Measurements from ENCODE around the gene GALC. TPM values are rescaled to one million over a fixed set of nuclear protein-coding genes. Genes with fewer than 3 reads are reported as not detected.

The GALC gene
- polyA plus RNA-seq, 2 donors = 2.6 to 2.8 TPM

DNA sequence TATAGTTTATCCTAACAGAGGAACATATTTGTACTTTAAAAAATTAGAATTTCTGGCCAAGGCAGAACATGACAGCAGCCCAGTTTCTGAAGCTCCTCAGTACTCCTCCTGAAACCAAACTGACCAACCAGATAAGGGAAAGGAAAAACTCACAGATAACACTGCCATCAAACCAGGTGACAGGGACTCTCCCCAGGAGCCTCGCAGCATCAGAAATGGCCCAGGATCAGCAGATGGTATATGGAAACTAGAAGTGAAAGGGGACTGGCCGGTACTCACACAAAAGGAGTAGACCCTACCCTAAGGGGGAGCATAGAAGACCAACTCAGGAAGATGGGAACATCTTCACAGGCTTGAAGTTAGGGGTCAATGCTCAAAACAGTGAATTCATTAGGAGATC lies 22.0 kb downstream of the GALC start:
- no peaks in the 10 kb centered on the region for H3K36me3 ChIP-seq (ENCODE audit: control insufficient read depth in 2 of 2, insufficient read depth in 2 of 2, low read length in 1 of 2)

GRCh38 chr14:87967496-87967895 lies 25.5 kb downstream of the GALC start:
- Histone ChIP-seq H3K9me3 (ENCODE audit: control insufficient read depth in 2 of 2, insufficient read depth in 1 of 2, low read depth in 1 of 2, low read length in 1 of 2) (no peaks in the 10 kb centered on the region), H3K27me3 (ENCODE audit: control insufficient read depth in 1 of 2, insufficient read depth in 2 of 2, low read length in 2 of 2) (no peaks in the 10 kb centered on the region), H3K36me3 (ENCODE audit: control insufficient read depth in 2 of 2, insufficient read depth in 2 of 2, low read length in 1 of 2) (no peaks in the 10 kb centered on the region)

More for the DNA sequence above, 22.0 kb downstream of the GALC start:
- Histone ChIP-seq H3K9me3 (ENCODE audit: control insufficient read depth in 2 of 2, insufficient read depth in 1 of 2, low read depth in 1 of 2, low read length in 1 of 2) (no peaks in the 10 kb centered on the region), H3K4me1 (ENCODE audit: control insufficient read depth in 2 of 2, insufficient read depth in 2 of 2, low read length in 1 of 2) (no peaks in the 10 kb centered on the region), H3K27me3 (ENCODE audit: control insufficient read depth in 1 of 2, insufficient read depth in 2 of 2, low read length in 2 of 2) (no peaks in the 10 kb centered on the region), H3K4me3 (ENCODE audit: low read depth in 1 of 2, low read length in 2 of 2) (no peak overlapping the region), H3K27ac (ENCODE audit: low read depth in 2 of 2, low read length in 1 of 2) (no peak overlapping the region)
- WGBS, 2 donors = 93 to 96% methylated on average over 2 of the region's 2 CpGs

GRCh38 chr14:87966816-87967215 lies 26.2 kb downstream of the GALC start:
- 75 to 88% methylated on average over 3 of the region's 3 CpGs for WGBS, 2 donors
- H3K4me1 ChIP-seq (ENCODE audit: control insufficient read depth in 2 of 2, insufficient read depth in 2 of 2, low read length in 1 of 2) = no peaks in the 10 kb centered on the region
- no peaks in the 10 kb centered on the region for H3K36me3 ChIP-seq (ENCODE audit: control insufficient read depth in 2 of 2, insufficient read depth in 2 of 2, low read length in 1 of 2)

More at GRCh38 chr14:87967496-87967895, 25.5 kb downstream of the GALC start:
- Histone ChIP-seq H3K4me3 (ENCODE audit: low read depth in 1 of 2, low read length in 2 of 2) (no peak overlapping the region), H3K27ac (ENCODE audit: low read depth in 2 of 2, low read length in 1 of 2) (no peak overlapping the region), H3K4me1 (ENCODE audit: control insufficient read depth in 2 of 2, insufficient read depth in 2 of 2, low read length in 1 of 2) (no peaks in the 10 kb centered on the region)

DNA sequence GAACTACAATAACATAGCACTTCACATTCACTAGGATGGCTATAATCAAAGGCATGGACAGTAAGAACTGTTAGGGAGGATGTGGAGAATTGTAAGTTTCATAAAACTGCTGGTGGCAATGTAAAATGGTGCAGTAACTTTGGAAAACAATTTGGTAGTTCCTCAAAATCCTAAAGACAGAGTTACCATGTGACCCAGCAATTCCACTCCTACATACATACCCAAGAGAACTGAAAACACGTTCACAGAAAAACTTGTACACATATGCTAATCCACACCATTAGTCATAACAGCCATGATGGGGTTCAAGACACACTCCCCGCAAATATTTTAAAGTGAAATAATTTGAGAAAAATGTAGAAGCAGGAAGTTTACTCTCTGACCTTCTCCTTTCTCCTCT lies 31.7 kb downstream of the GALC start:
- no peaks in the 10 kb centered on the region for H3K27me3 ChIP-seq (ENCODE audit: control insufficient read depth in 1 of 2, insufficient read depth in 2 of 2, low read length in 2 of 2)
- H3K4me3 ChIP-seq (ENCODE audit: low read depth in 1 of 2, low read length in 2 of 2) = no peak overlapping the region
- H3K4me1 ChIP-seq (ENCODE audit: control insufficient read depth in 2 of 2, insufficient read depth in 2 of 2, low read length in 1 of 2) = no peaks in the 10 kb centered on the region
- H3K9me3 ChIP-seq (ENCODE audit: control insufficient read depth in 2 of 2, insufficient read depth in 1 of 2, low read depth in 1 of 2, low read length in 1 of 2) = no peaks in the 10 kb centered on the region
- no peak overlapping the region for H3K27ac ChIP-seq (ENCODE audit: low read depth in 2 of 2, low read length in 1 of 2)
- WGBS, 2 donors = 86 to 89% methylated on average over 2 of the region's 2 CpGs
- H3K36me3 ChIP-seq (ENCODE audit: control insufficient read depth in 2 of 2, insufficient read depth in 2 of 2, low read length in 1 of 2) = peaks cover 0 to 2% of the 10 kb centered on the region in 2 donors

More at GRCh38 chr14:87966816-87967215, 26.2 kb downstream of the GALC start:
- Histone ChIP-seq H3K9me3 (ENCODE audit: control insufficient read depth in 2 of 2, insufficient read depth in 1 of 2, low read depth in 1 of 2, low read length in 1 of 2) (no peaks in the 10 kb centered on the region), H3K27me3 (ENCODE audit: control insufficient read depth in 1 of 2, insufficient read depth in 2 of 2, low read length in 2 of 2) (no peaks in the 10 kb centered on the region), H3K27ac (ENCODE audit: low read depth in 2 of 2, low read length in 1 of 2) (no peak overlapping the region), H3K4me3 (ENCODE audit: low read depth in 1 of 2, low read length in 2 of 2) (no peak overlapping the region)

- Histone ChIP-seq H3K27ac (ENCODE audit: low read depth in 2 of 2, low read length in 1 of 2) (no peak overlapping the region), H3K9me3 (ENCODE audit: control insufficient read depth in 2 of 2, insufficient read depth in 1 of 2, low read depth in 1 of 2, low read length in 1 of 2) (no peaks in the 10 kb centered on the region), H3K4me3 (ENCODE audit: low read depth in 1 of 2, low read length in 2 of 2) (no peak overlapping the region), H3K36me3 (ENCODE audit: control insufficient read depth in 2 of 2, insufficient read depth in 2 of 2, low read length in 1 of 2) (peaks cover 0 to 2% of the 10 kb centered on the region in 2 donors), H3K27me3 (ENCODE audit: control insufficient read depth in 1 of 2, insufficient read depth in 2 of 2, low read length in 2 of 2) (no peaks in the 10 kb centered on the region), H3K4me1 (ENCODE audit: control insufficient read depth in 2 of 2, insufficient read depth in 2 of 2, low read length in 1 of 2) (no peaks in the 10 kb centered on the region)
- WGBS, 2 donors = 87 to 88% methylated on average over 5 of the region's 5 CpGs
Observed at GRCh38 chr14:87960013-87960787, 32.8 kb downstream of the GALC start.

DNA sequence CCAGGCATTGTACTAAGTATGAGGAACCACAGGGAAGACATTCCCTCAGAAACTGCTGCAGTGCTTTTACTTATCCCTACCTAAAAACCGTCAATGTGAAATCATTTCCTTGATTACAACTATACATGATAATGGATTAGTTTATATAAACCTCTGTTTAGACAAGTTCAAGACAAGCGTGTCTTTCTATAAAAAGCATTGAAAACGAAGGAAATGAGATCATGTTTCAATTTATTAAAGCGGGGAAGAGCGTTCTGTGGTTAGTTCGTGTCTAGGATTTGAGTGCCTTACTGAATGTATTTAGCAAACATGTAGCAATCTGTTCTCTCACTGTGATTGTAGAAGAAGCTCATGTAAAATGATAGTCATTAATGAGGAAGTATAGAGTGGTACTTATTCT lies 37.5 kb downstream of the GALC start:
- no peaks in the 10 kb centered on the region for H3K9me3 ChIP-seq (ENCODE audit: control insufficient read depth in 2 of 2, insufficient read depth in 1 of 2, low read depth in 1 of 2, low read length in 1 of 2)
- no peaks in the 10 kb centered on the region for H3K4me1 ChIP-seq (ENCODE audit: control insufficient read depth in 2 of 2, insufficient read depth in 2 of 2, low read length in 1 of 2)
- WGBS, 2 donors = 75 to 79% methylated on average over 6 of the region's 6 CpGs
- H3K27ac ChIP-seq (ENCODE audit: low read depth in 2 of 2, low read length in 1 of 2) = no peak overlapping the region
- peaks cover 0 to 2% of the 10 kb centered on the region in 2 donors for H3K36me3 ChIP-seq (ENCODE audit: control insufficient read depth in 2 of 2, insufficient read depth in 2 of 2, low read length in 1 of 2)
- no peak overlapping the region for H3K4me3 ChIP-seq (ENCODE audit: low read depth in 1 of 2, low read length in 2 of 2)
- no peaks in the 10 kb centered on the region for H3K27me3 ChIP-seq (ENCODE audit: control insufficient read depth in 1 of 2, insufficient read depth in 2 of 2, low read length in 2 of 2)

DNA sequence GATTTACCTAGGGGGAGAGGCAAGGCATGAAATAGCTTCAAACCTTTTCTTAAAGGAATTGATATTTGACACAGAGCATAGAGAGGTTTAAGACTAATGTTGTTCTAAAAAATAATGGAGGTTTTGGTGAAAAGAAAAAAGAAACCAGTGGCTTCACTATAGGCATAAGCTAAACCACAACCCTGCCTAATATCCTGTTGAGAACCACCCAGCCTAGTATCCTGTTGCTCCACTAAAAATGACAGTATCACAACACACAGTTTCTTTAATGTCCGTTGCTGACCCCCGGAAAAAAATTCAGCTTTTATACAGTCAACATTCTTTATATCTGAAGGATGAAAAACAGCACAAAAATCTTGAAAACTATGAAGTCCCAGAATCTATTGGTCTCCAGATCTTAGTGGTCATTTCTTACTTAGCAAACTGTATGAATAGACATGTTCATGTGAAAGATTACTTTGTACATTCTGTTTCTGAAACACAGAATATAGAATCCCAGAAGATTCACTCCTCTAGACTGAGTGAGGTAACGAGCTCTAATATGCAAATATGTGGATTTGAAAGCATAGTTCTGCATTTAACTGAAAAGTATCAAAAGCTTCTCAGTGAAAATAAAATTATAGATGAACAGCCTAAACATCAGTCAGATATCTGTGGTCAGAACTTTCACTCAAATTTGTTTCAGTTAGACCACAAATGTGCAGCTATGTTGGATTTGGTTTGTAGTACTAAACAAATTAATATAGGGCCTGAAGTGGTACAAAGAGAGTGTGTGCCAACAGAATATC lies 40.5 kb downstream of the GALC start:
- peaks cover 0 to 3% of the 10 kb centered on the region in 2 donors for H3K36me3 ChIP-seq (ENCODE audit: control insufficient read depth in 2 of 2, insufficient read depth in 2 of 2, low read length in 1 of 2)

GRCh38 chr14:87944987-87945604 lies 47.9 kb downstream of the GALC start:
- H3K4me1 ChIP-seq (ENCODE audit: control insufficient read depth in 2 of 2, insufficient read depth in 2 of 2, low read length in 1 of 2) = no peaks in the 10 kb centered on the region
- peaks cover 0 to 3% of the 10 kb centered on the region in 2 donors for H3K36me3 ChIP-seq (ENCODE audit: control insufficient read depth in 2 of 2, insufficient read depth in 2 of 2, low read length in 1 of 2)
- H3K27me3 ChIP-seq (ENCODE audit: control insufficient read depth in 1 of 2, insufficient read depth in 2 of 2, low read length in 2 of 2) = no peaks in the 10 kb centered on the region
- H3K9me3 ChIP-seq (ENCODE audit: control insufficient read depth in 2 of 2, insufficient read depth in 1 of 2, low read depth in 1 of 2, low read length in 1 of 2) = no peaks in the 10 kb centered on the region
- H3K27ac ChIP-seq (ENCODE audit: low read depth in 2 of 2, low read length in 1 of 2) = no peak overlapping the region
- 25 to 28% methylated on average over 4 of the region's 4 CpGs for WGBS, 2 donors
- H3K4me3 ChIP-seq (ENCODE audit: low read depth in 1 of 2, low read length in 2 of 2) = no peak overlapping the region

More for the DNA sequence above, 40.5 kb downstream of the GALC start:
- Histone ChIP-seq H3K27ac (ENCODE audit: low read depth in 2 of 2, low read length in 1 of 2) (no peak overlapping the region), H3K4me3 (ENCODE audit: low read depth in 1 of 2, low read length in 2 of 2) (no peak overlapping the region), H3K9me3 (ENCODE audit: control insufficient read depth in 2 of 2, insufficient read depth in 1 of 2, low read depth in 1 of 2, low read length in 1 of 2) (no peaks in the 10 kb centered on the region), H3K4me1 (ENCODE audit: control insufficient read depth in 2 of 2, insufficient read depth in 2 of 2, low read length in 1 of 2) (no peaks in the 10 kb centered on the region), H3K27me3 (ENCODE audit: control insufficient read depth in 1 of 2, insufficient read depth in 2 of 2, low read length in 2 of 2) (no peaks in the 10 kb centered on the region)
- WGBS, 2 donors = 68 to 74% methylated on average over 3 of the region's 3 CpGs

DNA sequence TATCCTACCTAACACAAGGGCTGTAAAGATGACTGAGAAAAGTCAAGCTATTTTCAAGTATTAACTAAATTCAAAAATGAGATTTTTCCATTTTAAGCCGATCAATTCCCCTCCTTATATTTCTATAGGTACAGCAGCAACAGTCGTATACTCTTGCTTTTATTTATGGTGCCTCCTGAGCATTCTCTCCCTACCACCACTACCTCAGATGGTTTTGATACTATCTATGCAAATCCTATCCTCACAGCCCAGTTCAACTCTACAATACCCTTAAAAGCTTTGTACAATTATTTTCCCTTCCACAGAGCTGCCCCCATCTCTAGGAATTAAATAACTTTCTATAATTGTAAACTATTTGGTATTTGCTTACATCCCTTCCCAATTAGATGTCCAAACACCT lies 52.1 kb downstream of the GALC start:
- H3K9me3 ChIP-seq (ENCODE audit: control insufficient read depth in 2 of 2, insufficient read depth in 1 of 2, low read depth in 1 of 2, low read length in 1 of 2) = no peaks in the 10 kb centered on the region
- H3K4me3 ChIP-seq (ENCODE audit: low read depth in 1 of 2, low read length in 2 of 2) = no peak overlapping the region
- H3K27me3 ChIP-seq (ENCODE audit: control insufficient read depth in 1 of 2, insufficient read depth in 2 of 2, low read length in 2 of 2) = no peaks in the 10 kb centered on the region
- WGBS, 2 donors = 94 to 96% methylated on average over 2 of the region's 2 CpGs
- no peaks in the 10 kb centered on the region for H3K36me3 ChIP-seq (ENCODE audit: control insufficient read depth in 2 of 2, insufficient read depth in 2 of 2, low read length in 1 of 2)
- H3K4me1 ChIP-seq (ENCODE audit: control insufficient read depth in 2 of 2, insufficient read depth in 2 of 2, low read length in 1 of 2) = no peaks in the 10 kb centered on the region
- H3K27ac ChIP-seq (ENCODE audit: low read depth in 2 of 2, low read length in 1 of 2) = no peak overlapping the region

Measured in esophagus (tissue), 2 donors.